Measurements from ENCODE around the gene F8.
"Not testable (repeated sequence)": the region's sequence is repeated elsewhere in the genome, so short reads cannot be mapped to it uniquely, and the experiment has no call there.

Gene F8

DNA sequence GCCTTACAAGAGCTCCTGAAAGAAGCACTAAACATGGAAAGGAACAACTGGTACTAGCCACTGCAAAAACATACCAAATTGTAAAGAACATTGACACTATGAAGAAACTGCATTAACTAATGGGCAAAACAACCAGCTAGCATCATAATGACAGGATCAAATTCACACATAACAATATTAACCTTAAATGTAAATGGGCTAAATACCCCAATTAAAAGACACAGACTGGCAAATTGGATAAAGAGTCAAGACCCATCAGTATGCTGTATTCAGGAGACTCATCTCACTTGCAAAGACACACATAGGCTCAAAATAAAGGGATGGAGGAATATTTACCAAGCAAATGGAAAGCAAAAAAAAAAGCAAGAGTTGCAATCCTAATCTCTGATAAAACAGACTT is 154.0 kb downstream of the F8 start:
- DNase-seq, result not testable (repeated sequence)

DNA sequence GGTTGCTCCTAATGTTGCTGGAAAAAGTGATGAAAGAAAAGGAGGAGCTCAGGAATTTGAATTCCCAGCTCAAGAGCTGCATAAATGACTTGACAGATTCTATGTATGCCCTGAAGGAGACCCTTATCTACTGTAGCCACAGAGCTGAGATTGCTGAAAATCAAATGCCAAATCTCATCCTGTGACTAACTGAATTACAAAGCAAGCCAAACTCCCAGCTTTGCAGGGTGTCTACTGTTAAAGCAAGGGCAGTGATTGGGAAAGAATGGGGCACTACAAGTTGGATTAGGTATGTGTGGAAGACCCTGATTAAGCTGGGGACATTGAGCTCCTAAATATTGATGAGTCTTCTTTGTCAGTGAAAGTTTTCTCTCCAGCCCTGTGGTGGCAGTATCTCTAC is 167.3 kb downstream of the F8 start:
- no peak for DNase-seq

DNA sequence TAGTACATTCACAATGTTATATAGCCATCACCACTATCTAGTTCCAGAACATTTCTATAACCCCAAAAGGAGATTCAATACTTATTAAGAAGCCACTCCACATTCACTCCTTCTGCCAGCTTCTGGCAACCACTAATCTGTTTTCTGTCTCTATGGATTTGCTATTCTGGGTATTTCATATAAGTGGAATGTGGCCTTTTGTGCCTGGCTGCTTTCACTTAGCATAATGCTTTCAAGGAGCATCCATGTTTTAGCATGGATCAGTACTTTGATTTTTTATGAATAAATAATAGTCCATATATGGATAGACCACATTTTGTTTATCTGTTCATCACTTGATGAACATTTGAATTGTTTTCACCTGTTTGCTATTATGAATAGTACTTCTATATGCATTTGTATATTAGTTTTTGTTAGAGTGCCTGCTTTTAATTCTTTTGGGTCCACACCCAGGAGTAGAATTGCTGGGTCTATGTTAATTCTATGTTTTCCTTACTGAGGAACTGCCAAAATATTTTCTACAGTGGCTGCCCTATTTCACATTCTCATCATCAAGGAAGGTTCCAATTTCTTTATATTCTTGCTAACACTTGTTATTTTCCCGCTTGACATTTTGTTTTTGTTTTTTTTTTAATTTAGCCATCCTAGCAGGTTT is 171.4 kb downstream of the F8 start:
- DNase-seq, result no peak

DNA sequence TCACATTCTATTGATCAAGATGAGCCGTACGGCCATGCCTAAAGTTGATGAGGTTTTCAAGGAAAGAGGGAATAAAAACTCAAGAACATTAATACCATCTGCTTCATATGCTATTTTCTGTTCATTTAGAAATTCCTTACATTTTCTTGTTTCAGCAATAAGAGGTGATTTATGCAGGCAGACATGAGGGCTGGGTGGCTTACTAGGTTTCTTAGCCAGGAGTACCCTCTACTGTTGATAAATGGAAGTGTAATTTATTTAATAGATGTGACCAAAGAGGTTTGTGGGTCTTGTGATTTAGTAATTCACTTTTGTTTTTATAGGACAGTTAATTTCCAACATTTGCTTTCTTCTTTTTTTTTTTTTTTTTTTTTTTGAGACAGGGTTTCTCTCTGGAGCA is 181.7 kb downstream of the F8 start:
- DNase-seq, result no peak

DNA sequence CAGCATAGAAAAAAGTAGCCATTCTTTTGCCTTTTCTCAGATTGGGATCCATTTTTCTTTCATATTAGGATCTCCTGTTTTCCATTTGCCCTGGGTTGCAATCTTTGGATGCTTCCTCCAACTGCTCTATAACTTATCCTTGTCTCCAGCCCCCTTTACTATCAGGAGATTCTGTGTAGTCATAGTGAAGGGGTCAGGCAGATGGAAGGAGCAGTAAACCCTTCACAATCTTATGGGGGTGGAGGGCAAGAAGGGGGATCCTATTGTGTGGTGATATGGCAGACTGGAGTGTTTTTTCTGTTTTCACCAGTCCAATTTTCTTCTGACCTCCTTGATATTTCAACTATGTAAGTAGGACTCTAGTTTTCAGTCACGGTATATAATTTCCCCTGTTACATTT is 186.4 kb downstream of the F8 start:
- DNase-seq, result no peak

DNA sequence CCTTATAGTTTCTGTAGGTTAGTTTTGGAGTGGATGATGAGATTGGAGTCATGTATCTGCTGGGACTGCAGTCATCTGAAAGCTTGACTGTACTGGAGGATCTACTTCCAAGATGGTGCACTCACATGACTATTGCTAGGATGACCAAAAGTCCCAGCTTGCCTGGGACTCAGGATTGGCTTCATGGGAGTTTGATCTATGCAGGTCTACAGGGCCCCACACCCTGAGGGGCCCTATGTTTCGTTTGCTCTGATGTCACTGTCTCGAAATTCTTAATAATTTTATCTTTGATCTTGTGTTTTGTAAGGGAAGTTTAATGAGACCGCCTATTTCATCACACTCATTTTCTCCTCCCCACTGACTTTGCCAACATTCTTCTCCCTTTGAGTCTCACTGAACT is 188.0 kb downstream of the F8 start, which contains the start of gene SMIM9:
TSS of gene SMIM9 (minus strand) at position 101 of the 400 bp plus-strand sequence. CDS start 3,806 bp downstream, outside the sequence.
- no peak for DNase-seq

DNA sequence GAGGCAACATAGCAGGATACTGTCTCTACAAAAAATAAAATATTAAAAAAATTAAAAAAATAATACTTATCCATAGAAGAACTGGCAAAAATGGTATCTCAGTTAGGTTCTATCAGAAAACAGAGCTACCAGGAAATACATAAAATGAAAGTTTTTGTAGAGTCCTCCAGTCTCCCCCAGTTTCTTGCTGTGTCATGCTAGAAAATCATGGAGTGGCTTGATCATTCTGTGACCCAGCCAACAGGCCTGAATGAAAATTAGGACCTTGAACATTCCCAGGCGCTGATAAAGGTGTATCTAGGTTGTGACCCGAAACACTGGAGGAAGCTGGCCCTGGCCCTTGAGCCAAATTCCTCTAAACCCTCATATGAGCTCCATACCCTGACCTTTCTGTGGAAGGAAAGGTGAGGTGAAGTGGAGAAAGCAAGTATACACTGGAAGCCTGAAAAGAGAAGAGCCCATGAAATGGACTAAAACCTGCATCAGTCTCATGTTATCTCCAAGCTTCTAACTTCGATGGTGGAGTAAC is 188.7 kb downstream of the F8 start:
- no peak for DNase-seq

DNA sequence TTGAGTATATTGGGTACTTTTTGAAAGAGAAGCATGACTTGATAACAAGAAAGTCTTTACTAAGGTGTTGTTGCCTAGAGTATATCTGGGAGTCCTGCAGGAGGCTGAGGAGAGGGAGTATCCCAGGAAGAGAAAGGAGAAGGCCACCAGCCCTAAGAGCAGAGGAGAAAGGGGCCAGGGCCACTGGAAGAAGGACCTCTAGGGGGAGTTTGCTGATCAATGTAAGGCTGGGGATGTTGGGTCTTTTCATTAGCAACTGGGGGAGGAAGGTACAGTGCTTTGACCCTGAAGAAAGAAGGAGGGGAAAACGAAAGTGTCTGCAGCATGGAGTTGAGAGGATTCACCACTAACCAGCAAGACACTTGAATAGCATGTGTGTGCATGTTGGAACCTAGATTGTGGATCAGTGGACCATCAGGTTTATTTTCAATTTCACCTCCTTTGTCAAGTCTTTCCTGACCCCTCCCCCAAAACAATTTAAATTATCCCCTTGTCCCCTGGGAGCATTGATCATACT is 192.5 kb downstream of the F8 start:
- no peak for DNase-seq

DNA sequence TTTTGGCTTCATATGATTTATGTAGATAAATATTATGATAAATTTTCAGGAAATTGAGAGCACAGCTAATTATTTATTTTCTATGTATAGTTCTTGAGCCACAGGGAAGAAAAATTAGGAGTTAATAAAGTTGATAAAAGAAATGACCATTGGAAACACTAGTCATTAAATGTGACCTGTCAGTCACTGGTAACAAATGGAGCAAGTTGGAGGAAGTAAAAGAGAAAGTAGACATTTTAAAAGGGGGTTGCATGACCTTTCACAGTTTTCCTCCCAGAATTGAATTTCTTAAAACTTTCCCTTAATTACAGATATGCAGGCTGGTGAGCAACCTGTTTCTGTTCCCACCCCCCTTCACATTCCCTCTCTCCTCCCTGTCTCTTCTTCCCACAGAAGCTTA is 193.4 kb downstream of the F8 start:
- no peak for DNase-seq

DNA sequence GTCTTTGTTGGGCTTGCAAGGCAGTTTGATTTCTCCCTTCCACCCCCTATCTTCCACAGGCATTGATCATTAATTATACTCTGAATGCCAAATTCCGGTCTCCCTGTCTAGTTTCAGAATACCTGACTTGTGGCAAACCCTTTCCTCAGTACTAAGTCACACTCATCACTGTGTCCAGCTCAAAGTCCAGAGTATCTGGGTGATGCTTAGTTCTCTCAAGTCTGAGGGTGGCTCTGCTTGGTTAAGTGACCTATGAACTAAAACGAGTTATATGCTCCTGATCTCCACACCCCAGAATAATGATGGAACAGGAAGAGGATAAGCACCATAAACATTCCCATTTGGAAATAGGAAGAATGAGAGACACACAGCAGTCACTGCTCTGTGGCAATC is 194.5 kb downstream of the F8 start:
- DNase-seq, result no peak

DNA sequence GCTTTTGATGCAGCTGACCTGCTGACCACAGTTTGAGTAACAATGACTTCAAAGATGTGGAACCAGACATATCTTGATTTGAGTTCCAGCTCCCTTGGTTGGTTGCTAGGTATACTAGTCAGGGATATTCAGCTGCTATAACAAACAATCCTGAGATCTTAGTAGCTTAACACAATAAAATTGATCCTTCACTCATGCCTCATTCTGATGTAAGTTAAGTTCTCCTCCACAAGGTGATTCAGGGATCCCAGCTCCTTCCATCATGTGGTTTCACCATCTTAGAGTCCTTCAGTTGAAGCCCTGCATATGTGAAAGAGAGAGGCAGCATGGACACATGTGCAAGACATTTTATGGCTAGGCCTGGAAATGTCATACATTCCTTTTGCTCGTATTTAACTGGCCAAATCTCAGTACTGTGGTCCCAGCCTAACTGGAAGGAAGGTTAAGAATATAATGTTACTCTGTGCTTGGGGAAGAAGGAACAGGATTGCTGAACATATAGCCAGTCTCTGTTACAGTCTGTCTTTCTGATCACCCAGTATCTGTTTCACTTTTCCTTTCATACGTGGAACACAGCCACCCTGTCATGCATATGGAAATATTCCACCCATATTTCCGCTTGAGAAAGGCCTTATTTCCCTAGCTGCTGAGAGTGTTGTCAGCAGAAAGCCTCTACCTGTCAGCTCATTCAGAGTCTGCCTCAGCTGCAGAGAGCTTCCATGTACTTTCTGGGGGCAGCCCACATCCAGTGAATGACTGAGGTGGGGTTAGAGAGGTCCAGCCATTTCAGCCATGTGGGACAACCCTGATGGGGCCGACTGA is 195.1 kb downstream of the F8 start:
- no peak for DNase-seq

DNA sequence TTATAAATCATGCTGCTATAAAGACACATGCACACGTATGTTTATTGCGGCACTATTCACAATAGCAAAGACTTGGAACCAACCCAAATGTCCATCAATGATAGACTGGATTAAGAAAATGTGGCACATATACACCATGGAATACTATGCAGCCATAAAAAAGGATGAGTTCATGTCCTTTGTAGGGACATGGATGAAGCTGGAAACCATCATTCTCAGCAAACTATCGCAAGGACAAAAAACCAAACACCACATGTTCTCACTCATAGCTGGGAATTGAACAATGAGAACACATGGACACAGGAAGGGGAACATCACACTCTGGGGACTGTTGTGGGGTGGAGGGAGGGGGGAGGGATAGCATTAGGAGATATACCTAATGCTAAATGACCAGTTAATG is 196.9 kb downstream of the F8 start:
- DNase-seq, result not testable (repeated sequence)

DNA sequence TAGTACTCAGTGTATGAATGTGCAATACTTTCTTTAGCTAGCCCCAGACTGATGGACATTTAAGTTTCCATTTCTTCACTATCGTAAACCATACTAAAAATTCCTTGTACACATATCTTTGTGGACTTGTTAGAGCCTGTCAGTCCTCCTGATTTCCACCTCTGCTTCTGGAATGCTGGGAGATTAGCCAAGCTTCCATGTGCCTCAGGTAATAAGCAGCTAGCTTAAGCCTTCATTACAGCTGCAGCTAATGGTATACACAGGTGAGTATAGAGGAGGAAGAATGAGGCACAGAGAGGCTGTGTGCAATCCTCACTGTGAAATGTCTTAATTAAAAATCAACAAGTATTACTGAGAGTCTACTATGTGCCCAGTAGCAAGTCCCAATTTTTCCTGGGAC is 197.9 kb downstream of the F8 start:
- DNase-seq, result no peak

DNA sequence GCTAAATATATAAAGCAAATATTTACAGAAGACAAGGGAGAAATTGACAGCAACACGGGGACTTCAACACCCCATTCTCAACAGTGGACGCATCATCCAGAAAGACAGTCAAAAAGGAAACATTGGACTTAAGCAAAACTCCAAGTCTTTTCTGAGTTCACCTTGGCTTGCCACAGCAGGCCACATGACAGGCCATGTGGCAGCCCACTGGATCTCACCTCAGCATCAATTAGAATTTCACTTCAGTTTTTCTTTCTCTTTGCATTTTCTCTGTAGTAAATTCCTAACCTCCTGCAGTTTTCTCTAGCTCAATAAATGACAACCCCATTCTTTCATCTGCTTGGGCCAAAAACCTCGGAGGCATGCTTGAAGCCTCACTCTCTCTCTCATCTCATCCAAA is 200.5 kb downstream of the F8 start:
- no peak for DNase-seq

DNA sequence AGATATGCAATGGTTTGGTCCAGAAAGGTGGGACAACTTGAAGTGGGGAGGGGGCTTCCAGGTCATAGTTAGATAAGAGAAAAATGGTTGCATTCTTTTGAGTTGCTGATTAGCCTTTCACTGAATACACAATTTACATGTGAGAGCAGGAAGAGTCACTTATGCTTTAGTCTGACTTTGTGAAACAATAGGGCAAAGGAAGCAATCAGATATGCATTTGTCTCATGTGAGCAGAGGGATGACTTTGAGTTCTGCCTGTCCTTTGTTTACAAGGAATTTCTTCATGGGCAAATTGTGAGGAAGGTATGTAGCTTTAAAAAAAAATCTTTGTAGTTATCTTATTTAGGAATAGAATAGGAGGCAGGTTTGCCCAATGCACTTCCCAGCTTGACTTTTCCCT is 201.0 kb downstream of the F8 start:
- DNase-seq, result no peak

DNA sequence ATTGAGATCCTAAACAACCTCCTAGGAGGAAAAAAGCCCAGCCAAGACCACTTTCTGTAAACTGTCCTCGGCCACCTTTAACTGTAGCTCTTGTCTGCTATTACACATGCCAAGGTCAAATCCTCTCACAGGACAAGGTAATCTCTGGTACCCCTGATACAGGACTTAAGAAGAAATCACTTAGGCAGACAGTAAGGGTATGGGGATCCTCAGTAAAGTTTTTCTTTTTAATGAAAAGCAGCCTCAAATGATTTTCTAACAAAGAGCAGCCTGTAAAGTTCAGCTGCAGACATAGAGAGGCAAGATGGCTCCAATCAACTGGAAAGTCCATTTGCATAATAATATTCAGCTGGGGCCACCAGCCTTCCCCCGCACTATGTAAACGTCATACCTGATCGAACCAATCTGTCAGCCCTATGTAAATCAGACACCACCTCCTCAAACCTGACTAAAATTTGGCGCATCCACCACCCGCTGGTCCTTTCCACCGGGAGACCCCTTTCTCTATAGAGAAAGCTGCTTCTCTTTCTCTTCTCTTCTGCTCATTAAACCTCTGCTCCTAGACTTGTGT is 202.7 kb downstream of the F8 start:
- no peak for DNase-seq

DNA sequence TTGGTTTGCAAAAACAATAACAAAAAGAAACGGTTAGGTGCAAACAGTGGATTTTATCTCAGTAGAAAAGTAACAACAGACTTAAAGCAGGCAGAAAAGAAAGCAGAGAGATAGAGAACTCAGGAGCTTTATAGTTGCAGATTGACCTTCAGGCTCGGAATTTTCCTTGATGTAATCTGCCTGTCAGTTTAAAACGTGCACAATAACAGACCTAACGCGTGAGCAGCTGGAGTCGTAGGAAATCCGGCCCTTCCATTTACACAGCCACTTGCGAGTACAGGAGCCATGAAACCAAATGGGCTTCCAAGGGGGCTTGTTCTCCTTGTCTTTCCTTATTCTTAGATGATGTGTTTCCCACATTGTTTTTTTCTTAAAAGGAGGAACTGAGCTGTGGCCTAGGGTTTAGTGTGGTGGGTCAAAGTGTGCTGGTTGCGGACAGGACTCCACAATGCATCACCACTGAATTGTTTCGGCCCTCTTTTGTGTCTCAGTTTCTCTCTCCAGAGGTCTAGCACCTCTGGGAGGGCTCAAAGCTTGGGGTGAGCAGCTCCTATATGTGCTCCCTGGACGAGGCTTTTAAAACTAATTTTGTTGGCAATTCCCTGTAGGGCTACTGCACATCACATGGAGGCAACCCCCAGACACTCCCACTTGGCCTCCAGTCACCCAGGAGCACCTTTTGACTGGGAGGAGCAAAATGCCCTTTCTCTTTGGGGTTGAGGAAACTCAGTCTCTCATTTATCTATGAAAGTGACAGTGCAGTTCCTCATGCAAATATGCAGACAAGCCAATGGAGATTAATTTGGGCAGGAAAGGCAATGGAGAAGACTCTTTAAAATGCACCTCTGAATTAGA is 203.4 kb downstream of the F8 start:
- DNase-seq, result no peak

DNA sequence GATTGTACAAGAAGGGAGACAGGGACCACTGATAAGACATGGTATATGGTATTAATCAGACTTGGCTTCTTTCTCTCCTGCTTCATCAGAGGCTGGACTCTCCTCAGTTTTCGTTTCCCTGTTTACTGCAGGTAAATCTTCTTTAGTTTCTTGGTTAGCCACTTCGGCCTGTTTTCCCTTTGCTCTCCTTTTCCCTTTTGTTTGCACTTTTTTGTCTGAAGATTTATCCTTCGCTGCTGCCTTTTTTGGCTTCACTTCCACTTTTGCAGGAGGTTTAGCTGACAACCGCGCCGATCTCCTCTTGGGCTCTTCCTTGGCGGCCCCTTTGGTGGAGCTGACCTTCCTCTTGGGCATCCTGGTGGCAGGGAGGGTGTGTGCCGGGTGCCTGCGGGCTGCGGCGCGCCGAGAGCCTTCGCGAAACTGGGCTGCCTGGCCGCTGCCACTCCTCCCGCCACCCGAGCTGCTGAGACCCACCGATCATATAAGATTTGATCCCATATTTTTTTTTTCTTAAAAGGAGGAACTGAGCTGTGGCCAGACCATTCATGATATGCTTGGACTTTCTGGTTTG is 205.4 kb downstream of the F8 start:
- DNase-seq, result not testable (repeated sequence)

DNA sequence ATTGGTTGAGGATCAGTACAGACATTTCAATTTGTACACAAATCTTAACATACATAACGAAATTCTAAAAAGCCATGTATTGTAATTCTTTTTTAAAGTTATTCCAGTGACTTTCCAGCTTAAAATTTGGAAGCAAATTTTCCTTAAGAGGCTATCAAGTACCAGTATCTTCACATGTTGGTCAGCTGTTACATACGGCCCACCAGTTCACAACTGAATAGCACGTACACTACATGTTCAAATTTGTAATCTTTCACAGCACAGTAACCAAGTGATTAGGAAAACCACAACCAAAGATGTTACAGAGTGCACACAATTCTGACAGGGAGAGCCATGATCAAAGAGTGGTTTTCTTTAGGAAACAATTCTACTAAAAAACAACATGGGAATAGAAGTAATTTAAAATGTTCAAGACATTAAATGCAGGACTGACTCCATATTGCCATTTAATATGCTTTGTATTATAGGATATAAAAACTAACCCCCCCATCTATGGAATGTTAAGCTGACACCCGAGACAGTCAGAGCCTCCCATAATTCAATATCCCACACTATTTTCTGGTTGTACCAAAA is 206.1 kb downstream of the F8 start:
- not testable (repeated sequence) for DNase-seq

DNA sequence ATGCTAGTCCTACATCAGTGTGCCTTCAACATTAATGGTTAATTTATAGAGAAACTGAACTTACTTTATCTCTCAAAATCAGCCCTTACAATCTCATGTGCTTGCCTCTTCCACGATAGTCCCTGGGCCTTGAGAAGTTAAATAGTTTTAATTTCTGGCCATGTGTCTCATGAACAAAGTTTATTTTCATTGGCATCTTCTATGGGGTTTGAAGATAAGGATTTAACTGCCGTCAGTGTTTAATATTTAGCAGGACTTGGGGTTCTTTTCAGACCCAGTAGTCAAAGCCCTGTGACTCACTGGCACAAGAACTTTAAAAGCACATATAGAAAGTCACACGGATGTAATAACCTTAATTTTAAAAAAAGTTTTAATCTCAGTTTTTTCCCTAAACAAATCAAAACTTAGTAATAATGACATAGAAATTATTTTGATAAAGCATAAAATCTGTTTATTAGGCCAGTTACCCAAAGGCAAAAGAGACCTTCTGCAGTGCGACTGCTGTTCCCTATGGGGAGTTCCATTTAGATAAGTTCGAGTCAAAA is 207.2 kb downstream of the F8 start:
- no peak for DNase-seq

DNA sequence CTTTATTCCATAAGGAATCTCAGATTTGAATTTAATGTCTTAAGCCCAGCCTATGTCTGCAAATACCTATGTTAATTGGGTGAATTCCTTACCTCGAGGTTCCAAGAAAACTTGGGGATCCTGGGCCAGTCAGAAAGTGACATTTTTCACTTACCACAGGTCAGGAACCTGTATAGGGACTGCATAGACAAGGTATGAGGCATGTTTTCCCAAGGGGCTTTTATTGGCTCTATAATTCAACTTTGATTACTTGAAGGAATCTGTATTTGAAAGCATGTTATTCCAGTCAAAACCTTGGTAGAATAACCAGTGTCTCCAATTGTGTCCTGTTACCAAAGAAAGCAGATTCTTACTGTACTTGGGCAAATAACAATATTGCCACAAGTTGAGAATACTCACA is 208.7 kb downstream of the F8 start:
- DNase-seq, result no peak

Measured in KG1 (cell line).